Endothelial cell of umbilical vein (primary cell): ENCODE measurements around the gene COASY. TPM values are rescaled to one million over a fixed set of nuclear protein-coding genes. Genes with fewer than 3 reads are reported as not detected.

ENCODE experiments used
- BruUV-seq: library from RNA; stranded (reverse); fragments of 400-500 nt; replicated peaks from 2 replicates; lab custom pipeline; 2021; lab: Mats Ljungman, UMichigan
- CTCF ChIA-PET: fragments of 300-600, 350-600 bp; sonication (Branson Sonifier 250); formaldehyde crosslinking; loops from one replicate; lab custom pipeline; 2021; ENCODE audit warnings: antibody characterized with exemption, inconsistent platforms; lab: Charles Lee
- POLR2A ChIA-PET: fragments of 300-600, 350-600 bp; sonication (Branson Sonifier 250); formaldehyde crosslinking; loops from one replicate; lab custom pipeline; 2021; ENCODE audit warnings: antibody characterized with exemption, inconsistent platforms; lab: Charles Lee
- DNase-seq: peaks from one replicate; pipeline ENCODE4 v3.0.0-alpha.2; 2011; ENCODE audit warnings: low read depth, low spot score
- FAIRE-seq: peaks from 2 replicates; lab custom pipeline; 2011; peaks lifted over from hg19 to GRCh38; lab: Jason Lieb, UNC
- H2AFZ ChIP-seq: 2 replicates; pipeline ENCODE4 v1.6.0; 2012; ENCODE audit warnings: low read depth, low read length, control low read depth, inconsistent platforms
- H3K27ac ChIP-seq: 2 replicates; pipeline ENCODE4 v1.5.1; 2011; ENCODE audit warnings: low read depth, mild to moderate bottlenecking, control low read depth, low read length, moderate library complexity; ENCODE audit not compliant: insufficient read depth
- H3K27me3 ChIP-seq, 2 experiments: 2 replicates each; pipeline versions ENCODE4 v1.6.0 to v1.6.1; 2011; ENCODE audit warnings: low read length in 2 of 2, mixed read lengths in 1 of 2; ENCODE audit not compliant: control insufficient read depth in 2 of 2, insufficient read depth in 2 of 2
- H3K36me3 ChIP-seq, 2 experiments: 2 replicates in 1 of 2; 3 replicates in 1 of 2; pipeline ENCODE4 v1.5.1; 2011; ENCODE audit warnings: low read length in 2 of 2, mild to moderate bottlenecking in 1 of 2, moderate library complexity in 1 of 2; ENCODE audit not compliant: control insufficient read depth in 2 of 2, insufficient read depth in 2 of 2; ENCODE audit errors: extremely low read depth in 1 of 2
- H3K4me1 ChIP-seq: 3 replicates; pipeline ENCODE4 v1.5.1; 2011; ENCODE audit warnings: mild to moderate bottlenecking, low read length; ENCODE audit not compliant: control insufficient read depth, insufficient read depth; ENCODE audit errors: extremely low read depth
- H3K4me2 ChIP-seq: 2 replicates; pipeline ENCODE4 v1.6.1; 2011; ENCODE audit warnings: low read length, control low read depth, mixed read lengths; ENCODE audit not compliant: insufficient read depth
- H3K4me3 ChIP-seq, 3 experiments: fragments of 200-600 bp in 1 of 3; sonication (generic), shearing (Covaris generic) in 1 of 3; replicated peaks in 1 of 3; 2 replicates each; pipeline ENCODE4 v1.5.1; 2011 to 2016; ENCODE audit warnings: control low read depth in 3 of 3, low read length in 3 of 3, mild to moderate bottlenecking in 2 of 3, inconsistent platforms in 1 of 3, low read depth in 1 of 3, moderate library complexity in 1 of 3; ENCODE audit not compliant: insufficient read depth in 1 of 3
- H3K79me2 ChIP-seq: 2 replicates; pipeline ENCODE4 v1.6.0; 2012; ENCODE audit warnings: low read length, inconsistent platforms; ENCODE audit not compliant: control insufficient read depth, insufficient read depth
- H3K9ac ChIP-seq: replicated peaks from 2 replicates; pipeline ENCODE3; 2011; ENCODE audit warnings: low read length, control low read depth; ENCODE audit not compliant: insufficient read depth; ENCODE audit errors: extremely low read depth
- H3K9me1 ChIP-seq: replicated peaks from 3 replicates; pipeline ENCODE4 v1.6.0; 2011; ENCODE audit warnings: mild to moderate bottlenecking, low read length; ENCODE audit not compliant: control insufficient read depth, insufficient read depth; ENCODE audit errors: extremely low read depth
- H3K9me3 ChIP-seq: replicated peaks from 2 replicates; pipeline ENCODE4 v1.5.1; 2012; ENCODE audit warnings: low read length, inconsistent platforms; ENCODE audit not compliant: control insufficient read depth, insufficient read depth
- H4K20me1 ChIP-seq: replicated peaks from 2 replicates; pipeline ENCODE3; 2011; ENCODE audit warnings: mild to moderate bottlenecking, low read length; ENCODE audit not compliant: control insufficient read depth, insufficient read depth; ENCODE audit errors: extremely low read depth
- CTCF ChIP-seq, 2 donors: IDR thresholded peaks; 1 replicate in 1 of 2; 2 replicates in 1 of 2; pipeline ENCODE4 v1.5.1; 2011; ENCODE audit warnings: low read length in 2 of 2, mild to moderate bottlenecking in 2 of 2, moderate library complexity in 2 of 2, control low read depth in 1 of 2, inconsistent platforms in 1 of 2, low read depth in 1 of 2; ENCODE audit not compliant: insufficient read depth in 1 of 2; ENCODE audit errors: extremely low read depth in 1 of 2
- EZH2 ChIP-seq: IDR thresholded peaks from 2 replicates; pipeline ENCODE4 v1.6.1; 2012; ENCODE audit warnings: borderline replicate concordance, low read depth, mild to moderate bottlenecking, moderate library complexity, low read length, inconsistent platforms; ENCODE audit not compliant: severe bottlenecking
- FOS ChIP-seq: IDR thresholded peaks from 2 replicates; pipeline ENCODE4 v1.6.1; 2011; ENCODE audit warnings: mild to moderate bottlenecking, low read length, moderate library complexity, borderline replicate concordance; ENCODE audit not compliant: insufficient read depth
- GATA2 ChIP-seq: IDR thresholded peaks from 2 replicates; pipeline ENCODE4 v1.7.0; 2011; ENCODE audit warnings: low read depth, mild to moderate bottlenecking, moderate library complexity, mixed read lengths, low read length; ENCODE audit not compliant: insufficient read length, insufficient read depth
- JUN ChIP-seq: IDR thresholded peaks from 2 replicates; pipeline ENCODE4 v1.6.1; 2011; ENCODE audit warnings: borderline replicate concordance, low read depth; ENCODE audit not compliant: insufficient read length, insufficient read depth
- MAX ChIP-seq: IDR thresholded peaks from 2 replicates; pipeline ENCODE4 v1.6.1; 2011; ENCODE audit not compliant: insufficient read depth, insufficient read length
- MYC ChIP-seq: IDR thresholded peaks from one replicate; pipeline ENCODE4 v1.6.1; 2011; ENCODE audit warnings: mild to moderate bottlenecking, low read depth, low read length
- POLR2AphosphoS5 ChIP-seq: IDR thresholded peaks from 2 replicates; pipeline ENCODE4 v1.6.1; 2012; ENCODE audit warnings: low read depth, mild to moderate bottlenecking, control low read depth, low read length, moderate library complexity; ENCODE audit not compliant: insufficient read depth
- dilution Hi-C: fragments of 300-500 bp; cut with MboI; formaldehyde crosslinking; loops from one replicate; pipeline ENCODE4 v1.15.0; 2019; ENCODE audit warnings: low sequenced_read_pairs; ENCODE audit not compliant: extremely low pct_ligation_motif_present
- intact Hi-C: fragments of 100-400 bp; cut with micrococcal nuclease; formaldehyde crosslinking; loops from one replicate; pipeline ENCODE4 v1.10.0; 2022
- polyA plus RNA-seq, 4 experiments: library from polyadenylated mRNA; depleted of rRNA in 3 of 4; stranded (reverse) in 3 of 4; unstranded in 1 of 4; fragments of >200 nt; gene quantifications; 2 replicates each; pipeline versions ENCODE4 v1.2.1 to v1.2.3, GENCODE V29; 2011 to 2012; ENCODE audit warnings: missing spikeins in 1 of 4
- total RNA-seq: library from RNA; stranded (reverse); gene quantifications from 2 replicates; pipeline ENCODE4 v1.2.3, GENCODE V29; 2021

Gene COASY
- total and polyA plus RNA-seq, 2 donors (not counting 3 experiments of a cell fraction or from before 2014, with no cell fraction given) = 39.6 to 69.2 TPM

- BruUV-seq = no TSS peak
- dilution Hi-C loops (no loop called here), intact Hi-C loops (no loop called here)
- Histone ChIP-seq H4K20me1 (no peaks in the 10 kb centered on the region), H2AFZ (no peak overlapping the region), H3K36me3 (peaks cover 26 to 39% of the 10 kb centered on the region in 2 experiments), H3K4me1 (peaks cover 18% of the 10 kb centered on the region), H3K27me3 (no peaks in the 10 kb centered on the region), H3K79me2 (peaks cover 24% of the 10 kb centered on the region), H3K4me3 (no peak overlapping the region), H3K27ac (no peak overlapping the region), H3K4me2 (no peak overlapping the region), H3K9me1 (no peaks in the 10 kb centered on the region), H3K9ac (no peak overlapping the region), H3K9me3 (no peaks in the 10 kb centered on the region)
- DNase-seq (no peak), FAIRE-seq (no peak)
- ChIA-PET POLR2A (no interaction called here), CTCF (interaction anchor here (1.4 kb wide), 1 partner anchor 111 kb away, joined by 3 read pairs; no protein-coding TSS in a partner anchor)
- TF ChIP-seq MAX = no peak
- TF ChIP-seq FOS = no peak
- TF ChIP-seq EZH2 = no peak
- no peak for TF ChIP-seq CTCF (IDR thresholded peaks at IDR 0.05; ENCODE audit: extremely low read depth in 1 of 2, insufficient read depth in 1 of 2, low read depth in 1 of 2, low read length in 2 of 2)
- no peak for TF ChIP-seq GATA2
- TF ChIP-seq MYC = no peak
- TF ChIP-seq POLR2AphosphoS5 = no peak
- TF ChIP-seq JUN = no peak
Measured at GRCh38 chr17:42573095-42573494, 11.1 kb downstream of the COASY start.
